Measurements from ENCODE around the gene KMT2A. TPM values are rescaled to one million over a fixed set of nuclear protein-coding genes. Genes with fewer than 3 reads are reported as not detected.
A peak's percentile ranks its signal among the peaks of the same experiment; 100 is the strongest.

The KMT2A gene
- total RNA-seq, 2 donors from 2014 or later = 62.6 to 209 TPM

DNA sequence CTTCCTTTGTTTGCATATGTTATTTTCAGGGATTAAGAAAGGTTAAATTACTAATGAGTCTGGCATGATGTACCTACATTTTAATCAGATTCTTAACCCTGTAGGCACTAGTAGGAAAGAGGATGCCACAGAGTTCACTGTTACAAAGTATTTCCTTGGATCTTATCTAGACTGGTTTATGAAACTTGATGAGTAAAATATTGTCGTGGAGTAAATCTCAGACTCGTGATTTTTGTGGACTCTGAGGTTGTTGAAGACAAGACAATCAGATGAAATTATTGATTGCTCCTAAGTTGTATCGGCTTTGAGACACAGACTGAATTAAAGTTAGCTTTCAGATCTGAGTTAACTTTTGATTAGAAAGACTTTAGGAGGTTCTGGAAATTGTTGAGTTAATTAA lies 6.0 kb downstream of the KMT2A start:
- Histone ChIP-seq H3K4me3 (no peak overlapping the region), H3K27me3 (no peaks in the 10 kb centered on the region), H3K36me3 (replicated peaks in 1 of 2; ENCODE audit: insufficient read depth in 1 of 2, low read depth in 2 of 2) (no peaks in the 10 kb centered on the region), H3K9me3 (no peaks in the 10 kb centered on the region), H3K27ac (peak overlapping the region in 1 of 4 donors; percentile 11), H3K4me1 (peaks cover 68% of the 10 kb centered on the region)
- WGBS, 2 donors = 24 to 33% methylated on average over 3 of the region's 3 CpGs
- no peak for ATAC-seq
- TF ChIP-seq, protein P1, sequence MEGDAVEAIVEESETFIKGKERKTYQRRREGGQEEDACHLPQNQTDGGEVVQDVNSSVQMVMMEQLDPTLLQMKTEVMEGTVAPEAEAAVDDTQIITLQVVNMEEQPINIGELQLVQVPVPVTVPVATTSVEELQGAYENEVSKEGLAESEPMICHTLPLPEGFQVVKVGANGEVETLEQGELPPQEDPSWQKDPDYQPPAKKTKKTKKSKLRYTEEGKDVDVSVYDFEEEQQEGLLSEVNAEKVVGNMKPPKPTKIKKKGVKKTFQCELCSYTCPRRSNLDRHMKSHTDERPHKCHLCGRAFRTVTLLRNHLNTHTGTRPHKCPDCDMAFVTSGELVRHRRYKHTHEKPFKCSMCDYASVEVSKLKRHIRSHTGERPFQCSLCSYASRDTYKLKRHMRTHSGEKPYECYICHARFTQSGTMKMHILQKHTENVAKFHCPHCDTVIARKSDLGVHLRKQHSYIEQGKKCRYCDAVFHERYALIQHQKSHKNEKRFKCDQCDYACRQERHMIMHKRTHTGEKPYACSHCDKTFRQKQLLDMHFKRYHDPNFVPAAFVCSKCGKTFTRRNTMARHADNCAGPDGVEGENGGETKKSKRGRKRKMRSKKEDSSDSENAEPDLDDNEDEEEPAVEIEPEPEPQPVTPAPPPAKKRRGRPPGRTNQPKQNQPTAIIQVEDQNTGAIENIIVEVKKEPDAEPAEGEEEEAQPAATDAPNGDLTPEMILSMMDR (IDR thresholded peaks at IDR 0.05) = no peak
- TF ChIP-seq POLR2A (IDR thresholded peaks at IDR 0.05) = no peak
- intact Hi-C loops (cut with DNase I) = no loop called here
- no peak for DNase-seq

DNA sequence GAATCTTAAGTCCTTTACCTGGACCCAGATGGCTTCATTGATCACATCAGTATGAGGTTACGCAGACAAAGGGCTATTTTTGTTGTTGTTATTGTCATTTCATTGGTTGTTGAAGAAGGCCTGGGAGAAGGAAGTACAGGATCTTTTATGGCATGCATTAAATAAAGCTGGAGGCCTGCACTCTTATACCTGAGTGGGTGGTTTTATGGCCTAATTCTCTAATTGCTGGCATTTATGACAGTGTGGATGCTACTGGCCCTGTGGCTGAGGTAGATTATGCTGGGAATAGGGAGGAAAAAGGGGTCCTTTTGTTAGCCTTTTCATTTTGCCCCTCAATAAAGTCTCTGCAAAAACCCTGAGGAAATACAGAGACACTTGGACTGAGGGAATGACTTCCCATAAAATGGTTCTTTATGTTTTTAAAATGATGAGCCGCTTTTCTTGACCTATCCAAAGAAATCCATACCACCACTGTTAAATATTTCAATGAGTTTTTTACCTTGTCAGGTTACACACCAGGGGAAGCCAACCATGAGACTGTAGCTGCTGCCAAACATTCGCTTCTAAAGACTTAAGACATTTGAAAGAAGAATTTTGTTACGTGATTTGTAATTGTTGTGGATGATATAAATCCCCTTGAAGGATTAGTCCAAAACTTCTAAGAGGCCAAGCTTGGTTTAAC lies 6.8 kb downstream of the KMT2A start:
- Histone ChIP-seq H3K4me3 (no peak overlapping the region), H3K9me3 (no peaks in the 10 kb centered on the region), H3K27me3 (no peaks in the 10 kb centered on the region), H3K36me3 (replicated peaks in 1 of 2; ENCODE audit: insufficient read depth in 1 of 2, low read depth in 2 of 2) (no peaks in the 10 kb centered on the region), H3K27ac (no peak overlapping the region), H3K4me1 (peaks cover 63% of the 10 kb centered on the region)
- DNase-seq (no peak), ATAC-seq (no peak)
- no peak for TF ChIP-seq POLR2A (IDR thresholded peaks at IDR 0.05)
- TF ChIP-seq, protein P1 (IDR thresholded peaks at IDR 0.05) = no peak
- intact Hi-C loops (cut with DNase I) = no loop called here
- WGBS, 2 donors = 87 to 91% methylated on average over 4 of the region's 4 CpGs

DNA sequence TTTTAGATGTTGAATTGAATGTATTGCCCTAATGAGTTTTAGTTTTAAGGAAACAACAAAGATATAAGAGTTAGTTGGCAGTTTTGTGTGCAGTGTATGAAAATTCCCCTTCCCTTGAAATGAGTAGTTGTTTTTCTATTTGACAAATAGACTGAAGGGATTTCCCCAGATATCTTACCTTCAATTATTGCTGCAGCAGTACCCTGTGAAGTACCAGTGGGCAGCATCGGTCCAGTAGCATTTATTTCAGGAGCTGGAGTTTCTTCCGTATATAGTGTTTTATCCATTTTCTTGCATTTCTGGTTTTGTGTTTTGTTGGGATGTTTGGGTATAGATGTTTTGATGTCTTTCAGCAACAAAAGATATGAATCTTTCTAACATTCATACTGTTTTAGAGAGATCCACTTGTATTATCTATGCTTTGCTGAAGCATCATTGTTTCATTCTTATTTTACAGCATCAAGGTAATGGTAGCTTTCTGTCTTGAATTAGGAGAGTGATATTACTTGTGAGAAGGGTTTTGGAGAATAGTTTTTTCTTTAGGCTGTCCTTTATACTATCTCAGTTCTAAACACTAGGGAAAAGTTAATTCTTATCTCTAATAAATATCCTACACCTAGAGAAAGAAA lies 7.4 kb downstream of the KMT2A start:
- intact Hi-C loops (cut with DNase I) = no loop called here
- no peaks in the 10 kb centered on the region for H3K27me3 ChIP-seq
- H3K36me3 ChIP-seq (replicated peaks in 1 of 2; ENCODE audit: insufficient read depth in 1 of 2, low read depth in 2 of 2) = no peaks in the 10 kb centered on the region
- H3K4me1 ChIP-seq = peaks cover 56% of the 10 kb centered on the region
- TF ChIP-seq POLR2A (IDR thresholded peaks at IDR 0.05) = no peak
- TF ChIP-seq, protein P1 (IDR thresholded peaks at IDR 0.05) = no peak
- DNase-seq (no peak), ATAC-seq (no peak)
- H3K4me3 ChIP-seq = no peak overlapping the region
- no peaks in the 10 kb centered on the region for H3K9me3 ChIP-seq
- H3K27ac ChIP-seq = no peak overlapping the region
- WGBS, 2 donors = 65 to 76% methylated on average over 2 of the region's 2 CpGs

DNA sequence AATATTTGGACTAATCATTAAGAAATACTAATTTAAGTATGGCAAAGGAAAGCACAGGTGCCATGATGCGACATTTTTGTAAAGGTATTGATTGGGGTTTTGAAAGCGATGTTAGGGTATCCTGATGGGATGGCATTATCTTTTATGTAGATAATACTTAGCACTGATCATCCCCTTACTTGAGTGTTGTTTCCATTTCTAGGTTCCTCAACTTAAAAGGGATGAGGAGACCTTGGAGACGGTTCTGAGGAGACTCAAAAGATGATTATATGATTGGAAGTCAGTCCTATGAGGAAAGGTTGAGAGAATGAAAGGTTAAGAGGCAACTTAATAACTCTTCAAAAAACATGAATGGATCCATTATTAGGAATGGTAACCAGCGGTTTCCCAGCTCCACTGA lies 11.1 kb downstream of the KMT2A start:
- 89 to 95% methylated on average over 4 of the region's 4 CpGs for WGBS, 2 donors
- Histone ChIP-seq H3K27me3 (no peaks in the 10 kb centered on the region), H3K4me3 (no peak overlapping the region), H3K9me3 (no peaks in the 10 kb centered on the region), H3K4me1 (peaks cover 31% of the 10 kb centered on the region), H3K27ac (no peak overlapping the region), H3K36me3 (replicated peaks in 1 of 2; ENCODE audit: insufficient read depth in 1 of 2, low read depth in 2 of 2) (no peaks in the 10 kb centered on the region)
- intact Hi-C loops (cut with DNase I) = no loop called here
- no peak for DNase-seq
- no peak for ATAC-seq
- TF ChIP-seq, protein P1 (IDR thresholded peaks at IDR 0.05) = no peak
- no peak for TF ChIP-seq POLR2A (IDR thresholded peaks at IDR 0.05)

DNA sequence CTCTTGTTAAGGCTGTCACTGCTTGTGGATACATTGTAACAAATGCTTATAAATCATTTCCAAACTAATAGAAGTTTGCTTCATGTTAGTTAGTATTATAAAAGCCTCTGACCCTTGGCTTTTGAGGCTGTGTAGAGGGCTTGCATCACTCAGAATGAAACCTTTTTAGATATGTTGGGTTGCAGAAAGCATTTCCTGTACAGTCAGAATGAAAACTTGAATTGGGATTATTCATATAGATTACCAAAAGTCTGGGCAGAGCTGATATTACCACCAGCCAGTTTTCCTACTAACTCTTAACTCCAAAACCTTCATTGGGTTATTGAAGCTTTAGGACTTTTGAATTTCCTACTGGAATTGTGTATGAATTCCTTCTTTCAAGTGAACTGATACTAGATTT lies 12.0 kb downstream of the KMT2A start:
- H3K27ac ChIP-seq = no peak overlapping the region
- ATAC-seq (no peak), DNase-seq (no peak)
- TF ChIP-seq POLR2A (IDR thresholded peaks at IDR 0.05) = no peak
- H3K36me3 ChIP-seq (replicated peaks in 1 of 2; ENCODE audit: insufficient read depth in 1 of 2, low read depth in 2 of 2) = no peaks in the 10 kb centered on the region
- H3K27me3 ChIP-seq = no peaks in the 10 kb centered on the region
- no peaks in the 10 kb centered on the region for H3K9me3 ChIP-seq
- H3K4me1 ChIP-seq = peaks cover 23% of the 10 kb centered on the region
- H3K4me3 ChIP-seq = no peak overlapping the region
- intact Hi-C loops (cut with DNase I) = no loop called here
